GM12878 (cell line): ENCODE results near the gene IFITM1. TPM values are rescaled to one million over a fixed set of nuclear protein-coding genes. Genes with fewer than 3 reads are reported as not detected.

Experiments
- ATAC-seq: fragments of 200-7000 bp; cut with Tn5 transposase; 3 replicates; pipeline ENCODE4 v1.9.1; 2020; ENCODE audit warnings: mild to moderate bottlenecking, moderate library complexity
- BruUV-seq: library from RNA; stranded (reverse); fragments of 400-500 nt; replicated peaks from 2 replicates; lab custom pipeline; 2021; lab: Mats Ljungman, UMichigan
- CTCF ChIA-PET: fragments of 300-600 bp; sonication (Branson Sonifier 250); formaldehyde crosslinking; extraction: SDS; loops from one replicate; lab custom pipeline; 2021; ENCODE audit warnings: inconsistent platforms; lab: Yijun Ruan, JAX
- POLR2A ChIA-PET: fragments of 350-600 bp; formaldehyde crosslinking; extraction: SDS; loops from one replicate; lab custom pipeline; 2021; ENCODE audit warnings: inconsistent platforms; lab: Charles Lee
- RAD21 ChIA-PET: fragments of 300-600 bp; sonication (Branson Sonifier 250); formaldehyde crosslinking; loops from one replicate; lab custom pipeline; 2023; ENCODE audit warnings: antibody characterized with exemption; ENCODE audit not compliant: unreplicated experiment; lab: Charles Lee
- SMC1A ChIA-PET: fragments of 300-600 bp; sonication (Branson Sonifier 250); formaldehyde crosslinking; loops from one replicate; lab custom pipeline; 2023; ENCODE audit not compliant: unreplicated experiment, uncharacterized antibody; lab: Charles Lee
- DNase-seq: peaks from one replicate; pipeline ENCODE4 v3.0.0-alpha.2; 2011; ENCODE audit warnings: low read depth, low spot score
- FAIRE-seq: peaks from 3 replicates; lab custom pipeline; 2011; peaks lifted over from hg19 to GRCh38; lab: Jason Lieb, UNC
- H2AFZ ChIP-seq: 2 replicates; pipeline ENCODE4 v1.6.0; 2011; ENCODE audit warnings: low read depth, low read length, control low read depth; ENCODE audit not compliant: control insufficient read depth
- H3K27ac ChIP-seq: 2 replicates; pipeline ENCODE4 v1.5.1; 2011; ENCODE audit warnings: control low read depth; ENCODE audit not compliant: control insufficient read depth, insufficient read depth
- H3K27me3 ChIP-seq, 2 experiments: replicated peaks in 1 of 2; 2 replicates each; pipeline versions ENCODE4 v1.6.0 to v1.6.1; 2011; ENCODE audit warnings: low read length in 1 of 2; ENCODE audit not compliant: control insufficient read depth in 2 of 2, insufficient read depth in 2 of 2
- H3K36me3 ChIP-seq, 2 experiments: 2 replicates each; pipeline ENCODE4 v1.5.1; 2011; ENCODE audit warnings: low read length in 1 of 2; ENCODE audit not compliant: control insufficient read depth in 2 of 2, insufficient read depth in 2 of 2
- H3K4me1 ChIP-seq: 2 replicates; pipeline ENCODE4 v1.6.1; 2011; ENCODE audit warnings: mild to moderate bottlenecking, low read length, moderate library complexity, mixed read lengths; ENCODE audit not compliant: control insufficient read depth, insufficient read depth
- H3K4me2 ChIP-seq: 2 replicates; pipeline ENCODE4 v1.6.0; 2011; ENCODE audit warnings: control low read depth; ENCODE audit not compliant: control insufficient read depth, insufficient read depth
- H3K4me3 ChIP-seq: fragments of 200-600 bp; sonication (generic); 2 replicates; pipeline ENCODE4 v1.5.1; 2016
- H3K79me2 ChIP-seq: 2 replicates; pipeline ENCODE4 v1.6.0; 2011; ENCODE audit warnings: low read length; ENCODE audit not compliant: control insufficient read depth, insufficient read depth
- H3K9ac ChIP-seq: 2 replicates; pipeline ENCODE4 v1.8.0; 2011; ENCODE audit warnings: low read length, control low read depth, mixed read lengths; ENCODE audit not compliant: control insufficient read depth, insufficient read depth
- H3K9me3 ChIP-seq: replicated peaks from 3 replicates; pipeline ENCODE4 v1.5.1; 2011; ENCODE audit warnings: mild to moderate bottlenecking, low read length; ENCODE audit not compliant: control insufficient read depth, insufficient read depth
- H4K20me1 ChIP-seq: 2 replicates; pipeline ENCODE4 v1.6.0; 2011; ENCODE audit not compliant: control insufficient read depth, insufficient read depth
- BHLHE40 ChIP-seq, 2 experiments: fragments of 450-650 bp in 1 of 2; IDR thresholded peaks; 2 replicates each; pipeline ENCODE4 v1.6.1; 2011 to 2017; ENCODE audit warnings: low read depth in 2 of 2, borderline replicate concordance in 1 of 2, improper control_type of control experiment in 1 of 2, low read length in 1 of 2, mild to moderate bottlenecking in 1 of 2
- WGBS: methylation state at CpG from one replicate; pipeline ENCODE4 v1.1.6; 2016; ENCODE audit warnings: low lambda C conversion rate; ENCODE audit not compliant: insufficient replicate concordance, insufficient coverage; ENCODE audit errors: missing lambda C conversion rate; 5-methylcytosine and 5-hydroxymethylcytosine counted together
- in situ Hi-C: fragments of 300-500 bp; cut with MboI; formaldehyde crosslinking; loops from 9 replicates; pipeline ENCODE4 v1.14.3; 2018; ENCODE audit warnings: mixed read lengths
- intact Hi-C: fragments of 100-400 bp; cut with micrococcal nuclease; formaldehyde crosslinking; loops from one replicate; pipeline ENCODE4 v1.14.2; 2022; ENCODE audit not compliant: unreplicated experiment
- polyA plus RNA-seq, 11 experiments: library from polyadenylated mRNA; depleted of rRNA in 4 of 11; unstranded in 6 of 11; stranded (reverse) in 5 of 11; fragments of >200 nt; fragmentation: Nextera tagmentation in 4 of 11; fragmentation: Illumina TruSeq in 1 of 11; extraction: Ambion mirVana in 4 of 11; extraction: Trizol in 1 of 11; gene quantifications; 1 replicate in 1 of 11; 2 replicates in 10 of 11; pipeline versions ENCODE4 v1.2.1 to v1.2.3, GENCODE V29; 2011 to 2016; ENCODE audit warnings: inconsistent platforms in 2 of 11, missing spikeins in 2 of 11, low read depth in 1 of 11
- total RNA-seq, 4 experiments: library from RNA; depleted of rRNA in 3 of 4; stranded (reverse); fragments of >200 nt in 3 of 4; fragmentation: Illumina TruSeq in 1 of 4; extraction: Trizol in 1 of 4; gene quantifications; 2 replicates each; pipeline versions ENCODE4 v1.2.1 to v1.2.3, GENCODE V29; 2013 to 2021
- TF ChIP-seq, protein P1 (sequence below): fragments of 450-650 bp; IDR thresholded peaks from 2 replicates; pipeline ENCODE4 v1.6.1; 2018; ENCODE audit warnings: mild to moderate bottlenecking, low read depth, moderate library complexity; ENCODE audit not compliant: partially characterized antibody

The IFITM1 gene
- total and polyA plus RNA-seq, 10 of the 15 experiments (the other 5 are each of a cell fraction or from before 2014, with no cell fraction given) = 396 to 2,788 (median 607) TPM

DNA sequence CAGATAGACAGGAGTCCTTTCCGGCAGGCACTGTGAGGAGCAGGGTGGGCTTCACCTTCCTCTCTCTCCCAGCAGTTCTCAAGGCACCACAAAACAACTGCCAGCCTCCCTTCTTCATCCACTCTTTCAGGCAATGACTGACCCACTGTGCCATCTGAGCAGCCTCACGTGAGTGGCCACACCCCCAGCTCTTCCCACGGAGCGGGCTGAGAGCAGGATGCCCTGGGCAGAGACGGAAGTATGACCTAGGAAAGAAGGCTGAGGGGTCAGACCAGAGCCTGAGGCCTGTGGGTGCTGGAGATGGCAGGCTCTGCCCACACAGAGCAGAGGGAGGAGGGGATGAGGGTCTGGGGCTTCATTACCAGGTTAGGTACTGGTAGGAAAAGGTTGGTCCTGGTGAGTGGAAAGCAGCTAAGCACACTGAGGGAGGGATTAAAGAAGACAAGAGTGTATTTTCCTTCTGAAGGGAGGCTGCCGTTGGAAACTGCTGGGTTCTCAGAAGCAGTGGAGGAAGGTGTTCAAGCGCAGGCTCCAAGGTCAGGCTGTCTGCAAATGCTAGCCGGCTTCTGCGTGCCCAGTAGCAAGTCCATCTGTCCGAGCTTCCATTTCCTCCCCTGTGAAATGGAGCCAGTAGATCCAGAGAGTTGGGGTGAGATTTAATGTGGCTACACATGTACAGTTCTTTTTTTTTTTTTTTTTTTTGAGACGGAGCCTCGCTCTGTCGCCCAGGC, 31.0 kb upstream of the IFITM1 start:
- ChIA-PET RAD21 (interaction anchor here (0.6 kb wide), 1 partner anchor 32 kb away, joined by 3 read pairs; no protein-coding TSS in a partner anchor), POLR2A (interaction anchor here (0.6 to 1.1 kb wide), 4 partner anchors 13 to 140 kb away, joined by 3 to 6 read pairs (median 4); no protein-coding TSS in a partner anchor), SMC1A (interaction anchor here (0.8 kb wide), 1 partner anchor 45 kb away, joined by 3 read pairs; no protein-coding TSS in a partner anchor), CTCF (no interaction called here)
- intact Hi-C loops = no loop called here
- H3K79me2 ChIP-seq = no peaks in the 10 kb centered on the region
- H3K4me1 ChIP-seq = no peaks in the 10 kb centered on the region; the same call in 1 of the 2 replicates
- no peak overlapping the region for H3K4me3 ChIP-seq
- no peak overlapping the region for H2AFZ ChIP-seq
- no peaks in the 10 kb centered on the region for H3K36me3 ChIP-seq
- no peak overlapping the region for H3K9ac ChIP-seq
- H3K27me3 ChIP-seq = peaks cover 15 to 21% of the 10 kb centered on the region in 2 experiments
- TF ChIP-seq, protein P1, sequence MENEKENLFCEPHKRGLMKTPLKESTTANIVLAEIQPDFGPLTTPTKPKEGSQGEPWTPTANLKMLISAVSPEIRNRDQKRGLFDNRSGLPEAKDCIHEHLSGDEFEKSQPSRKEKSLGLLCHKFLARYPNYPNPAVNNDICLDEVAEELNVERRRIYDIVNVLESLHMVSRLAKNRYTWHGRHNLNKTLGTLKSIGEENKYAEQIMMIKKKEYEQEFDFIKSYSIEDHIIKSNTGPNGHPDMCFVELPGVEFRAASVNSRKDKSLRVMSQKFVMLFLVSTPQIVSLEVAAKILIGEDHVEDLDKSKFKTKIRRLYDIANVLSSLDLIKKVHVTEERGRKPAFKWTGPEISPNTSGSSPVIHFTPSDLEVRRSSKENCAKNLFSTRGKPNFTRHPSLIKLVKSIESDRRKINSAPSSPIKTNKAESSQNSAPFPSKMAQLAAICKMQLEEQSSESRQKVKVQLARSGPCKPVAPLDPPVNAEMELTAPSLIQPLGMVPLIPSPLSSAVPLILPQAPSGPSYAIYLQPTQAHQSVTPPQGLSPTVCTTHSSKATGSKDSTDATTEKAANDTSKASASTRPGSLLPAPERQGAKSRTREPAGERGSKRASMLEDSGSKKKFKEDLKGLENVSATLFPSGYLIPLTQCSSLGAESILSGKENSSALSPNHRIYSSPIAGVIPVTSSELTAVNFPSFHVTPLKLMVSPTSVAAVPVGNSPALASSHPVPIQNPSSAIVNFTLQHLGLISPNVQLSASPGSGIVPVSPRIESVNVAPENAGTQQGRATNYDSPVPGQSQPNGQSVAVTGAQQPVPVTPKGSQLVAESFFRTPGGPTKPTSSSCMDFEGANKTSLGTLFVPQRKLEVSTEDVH = no peak
- TF ChIP-seq BHLHE40 (IDR thresholded peaks at IDR 0.05; ENCODE audit: borderline replicate concordance in 1 of 2, low read depth in 2 of 2, low read length in 1 of 2) = 0 out of 4 replicates have a peak, but pooled peaks of 1 of the 2 experiments have one; percentile 28
- ATAC-seq (no peak), DNase-seq (no peak), FAIRE-seq (no peak)
- BruUV-seq = no TSS peak
- no peak overlapping the region for H3K4me2 ChIP-seq
- H3K27ac ChIP-seq = no peak overlapping the region
- in situ Hi-C loops = no loop called here
- no peaks in the 10 kb centered on the region for H4K20me1 ChIP-seq
- WGBS = 58% methylated on average over 10 of the region's 13 CpGs
- no peaks in the 10 kb centered on the region for H3K9me3 ChIP-seq
